ENCODE measurements around the gene PGM1.

Gene PGM1

GRCh38 chr1:63701187-63701586 lies 108.0 kb downstream of the PGM1 start:
- no peak for DNase-seq (ENCODE audit: low read depth, low spot score)

- no peak for DNase-seq (ENCODE audit: low read depth, low spot score)
Observed at GRCh38 chr1:63703701-63704107, 110.5 kb downstream of the PGM1 start.

- DNase-seq (ENCODE audit: low read depth, low spot score) = no peak
Observed at GRCh38 chr1:63704443-63704842, 111.2 kb downstream of the PGM1 start.

GRCh38 chr1:63705078-63705477 lies 111.9 kb downstream of the PGM1 start:
- no peak for DNase-seq (ENCODE audit: low read depth, low spot score)

- no peak for DNase-seq (ENCODE audit: low read depth, low spot score)
Observed at GRCh38 chr1:63709267-63709828, 116.1 kb downstream of the PGM1 start.
